ENCODE data around the gene MPO. TPM values are rescaled to one million over a fixed set of nuclear protein-coding genes. Genes with fewer than 3 reads are reported as not detected.

The MPO gene
- total and polyA plus RNA-seq, 2 of the 4 experiments (the other 2 are of a cell fraction) = not detected

DNA sequence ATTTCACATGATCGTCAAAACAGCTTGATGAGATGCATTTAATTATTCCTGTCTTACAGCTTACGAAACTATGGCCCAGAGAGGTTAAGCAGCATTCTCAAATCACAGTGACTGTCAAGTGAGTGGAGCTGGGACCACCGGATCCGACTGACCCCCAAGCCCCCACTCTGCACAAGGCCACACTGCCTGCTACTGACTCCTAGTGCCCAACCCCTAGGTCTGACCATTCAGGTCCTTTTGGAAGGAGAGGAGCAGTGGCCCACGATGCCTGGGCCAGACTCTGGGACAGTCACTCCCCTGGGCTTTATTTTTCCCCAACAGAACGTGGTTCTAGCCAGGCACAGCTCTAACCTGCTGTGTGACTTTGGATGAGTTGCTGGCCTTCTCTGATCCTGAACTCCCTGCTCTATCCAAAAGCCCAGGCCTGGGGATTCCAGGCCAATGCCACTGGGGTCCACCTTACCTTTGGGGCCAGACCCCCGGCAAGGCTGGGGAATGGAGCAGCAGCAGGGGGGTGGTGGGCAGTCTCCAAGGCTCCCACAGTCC is 38.0 kb upstream of the MPO start:
- no peak overlapping the region for H3K18ac ChIP-seq (ENCODE audit: low read depth, low read length)
- no peak overlapping the region for H2BK20ac ChIP-seq (ENCODE audit: low read depth, low read length)
- no peak for DNase-seq
- no peak overlapping the region for H2AFZ ChIP-seq (replicated peaks; ENCODE audit: low read length, poor library complexity)
- no peaks in the 10 kb centered on the region for H3K9me3 ChIP-seq (ENCODE audit: control insufficient read depth, insufficient read depth, low read length)
- H4K8ac ChIP-seq (ENCODE audit: low read depth in 2 of 2, low read length in 2 of 2) = no peak overlapping the region
- no peak overlapping the region for H3K4ac ChIP-seq (ENCODE audit: low read depth, low read length)
- no peak overlapping the region for H3K27ac ChIP-seq (ENCODE audit: insufficient read depth, low read length)
- H3K4me2 ChIP-seq (ENCODE audit: low read depth, low read length) = no peak overlapping the region
- no peak overlapping the region for H3K4me3 ChIP-seq (ENCODE audit: insufficient read depth, low read depth, low read length)
- no peaks in the 10 kb centered on the region; the same call in 1 of the 2 replicates for H3K27me3 ChIP-seq (ENCODE audit: control insufficient read depth, insufficient read depth, low read length)
- no TSS peak for BruUV-seq (replicated peaks)
- no peak overlapping the region for H2AK9ac ChIP-seq (replicated peaks; ENCODE audit: low read depth, low read length, poor library complexity)
- dilution Hi-C loops (cut with HindIII; ENCODE audit: low sequenced_read_pairs, unreplicated experiment) (no loop called here), in situ Hi-C loops (cut with MboI; ENCODE audit: low sequenced_read_pairs) (loop anchor here (5.0 kb wide), 2 partner anchors 99 to 129 kb away; partner anchors contain the start of gene RNF43), intact Hi-C loops (cut with micrococcal nuclease) (no loop called here)
- CTCF ChIA-PET = interaction anchor here (0.6 to 1.5 kb wide), 2 partner anchors 99 to 129 kb away, joined by 3 to 8 read pairs; no protein-coding TSS in a partner anchor
- ATAC-seq (ENCODE audit: low read depth) = no peak
- WGBS, 2 experiments (ENCODE audit: extremely low coverage in 2 of 2, insufficient read length in 1 of 2) = 71% methylated on average over 3 of the region's 7 CpGs; no CpG with 5 or more reads in 1 of the 2 experiments
- H3K4me1 ChIP-seq (ENCODE audit: control insufficient read depth, insufficient read depth, low read length) = no peaks in the 10 kb centered on the region
- no peak overlapping the region for H3K23ac ChIP-seq (ENCODE audit: low read depth, low read length)
- no peak overlapping the region for H2BK15ac ChIP-seq (ENCODE audit: low read depth, low read length)
- no peaks in the 10 kb centered on the region for H3K9me1 ChIP-seq (ENCODE audit: insufficient read depth, low read length)
- no peak overlapping the region for H3K14ac ChIP-seq (replicated peaks; ENCODE audit: low read depth, low read length)
- TF ChIP-seq BHLHE40 (IDR thresholded peaks at IDR 0.05; ENCODE audit: low read depth, low read length) = no peak
- TF ChIP-seq FOS (IDR thresholded peaks at IDR 0.05; ENCODE audit: low read depth, low read length) = no peak
- TF ChIP-seq SMC3 (IDR thresholded peaks at IDR 0.05; ENCODE audit: low read depth, low read length) = no peak
- TF ChIP-seq RAD21 (IDR thresholded peaks at IDR 0.05; ENCODE audit: low read length) = no peak
- TF ChIP-seq POLR2A (IDR thresholded peaks at IDR 0.05; ENCODE audit: low read depth, low read length) = no peak
- TF ChIP-seq CEBPB (IDR thresholded peaks at IDR 0.05; ENCODE audit: low read depth, low read length) = no peak
- TF ChIP-seq CHD1 (IDR thresholded peaks at IDR 0.05; ENCODE audit: low read depth, low read length) = no peak
- TF ChIP-seq USF2 (IDR thresholded peaks at IDR 0.05; ENCODE audit: low read depth, low read length) = no peak
- TF ChIP-seq MXI1 (IDR thresholded peaks at IDR 0.05; ENCODE audit: borderline replicate concordance, low read depth, low read length) = no peak
- no peak for TF ChIP-seq RCOR1 (IDR thresholded peaks at IDR 0.05; ENCODE audit: insufficient replicate concordance, low read length)
- TF ChIP-seq MAZ (IDR thresholded peaks at IDR 0.05; ENCODE audit: borderline replicate concordance, low read depth, low read length) = no peak
- TF ChIP-seq NFE2L2 (IDR thresholded peaks at IDR 0.05; ENCODE audit: low read depth, low read length) = no peak
- H2BK5ac ChIP-seq (ENCODE audit: low read depth, low read length, poor library complexity, severe bottlenecking) = no peak overlapping the region
- H2BK120ac ChIP-seq (ENCODE audit: low read depth, low read length) = no peak overlapping the region
- no peaks in the 10 kb centered on the region for H4K20me1 ChIP-seq (ENCODE audit: insufficient read depth, low read length)
- H3K79me1 ChIP-seq (ENCODE audit: low read depth in 1 of 2, low read length in 2 of 2) = no peaks in the 10 kb centered on the region
- no peak overlapping the region for H3K56ac ChIP-seq (ENCODE audit: extremely low read depth, insufficient read depth, low read length)
- POLR2A ChIA-PET (ENCODE audit: unreplicated experiment) = no interaction called here
- no peak overlapping the region; the same call in 1 of the 2 replicates for H2AK5ac ChIP-seq (ENCODE audit: low read depth, low read length)
- peaks cover 3% of the 10 kb centered on the region; the same call in 1 of the 2 replicates for H3K36me3 ChIP-seq (ENCODE audit: control insufficient read depth, insufficient read depth, low read length)
- H3K9ac ChIP-seq (ENCODE audit: low read depth, low read length) = no peak overlapping the region
- H4K91ac ChIP-seq (ENCODE audit: insufficient read depth, low read depth, low read length) = no peak overlapping the region
- no peak overlapping the region for H4K5ac ChIP-seq (ENCODE audit: low read depth, low read length)
